SK-N-MC (cell line): ENCODE measurements around the gene MYO7A.

ENCODE experiments used
- DNase-seq: peaks from one replicate; pipeline ENCODE4 v3.0.0-alpha.2; 2011; ENCODE audit warnings: low read depth, low spot score
- H3K27ac ChIP-seq: fragments of 200-600 bp; sonication (generic); 2 replicates; pipeline ENCODE4 v1.5.1; 2016; ENCODE audit warnings: mixed run types
- H3K36me3 ChIP-seq: fragments of 200-600 bp; sonication (generic); 2 replicates; pipeline ENCODE4 v1.6.1; 2017; ENCODE audit warnings: antibody characterized with exemption, low read length, mixed read lengths; ENCODE audit not compliant: insufficient read depth
- H3K4me3 ChIP-seq: fragments of 200-600 bp; sonication (generic); 2 replicates; pipeline ENCODE4 v1.5.1; 2016
- H3K9ac ChIP-seq: fragments of 200-600 bp; sonication (generic); 2 replicates; pipeline ENCODE4 v1.8.0; 2017; ENCODE audit warnings: mixed run types, mixed read lengths; ENCODE audit not compliant: insufficient read length
- H3K9me3 ChIP-seq: fragments of 200-600 bp; sonication (generic); 2 replicates; pipeline ENCODE4 v1.6.1; 2017; ENCODE audit warnings: low read depth, mild to moderate bottlenecking, antibody characterized with exemption, low read length, moderate library complexity, mixed read lengths
- EZH2 ChIP-seq: fragments of 200-600 bp; sonication (generic); IDR thresholded peaks from one replicate; pipeline ENCODE4 v1.6.1; 2017; ENCODE audit warnings: antibody characterized with exemption
- FOXP2 ChIP-seq: optimal IDR thresholded peaks from 2 replicates; pipeline ENCODE3; 2011; ENCODE audit warnings: mild to moderate bottlenecking, moderate library complexity; ENCODE audit not compliant: insufficient read depth; ENCODE audit errors: extremely low read length, control extremely low read depth
- POLR2AphosphoS5 ChIP-seq: IDR thresholded peaks from 2 replicates; pipeline ENCODE4 v1.6.1; 2012; ENCODE audit warnings: mild to moderate bottlenecking, low read depth, low read length, borderline replicate concordance

Gene MYO7A

GRCh38 chr11:77209663-77210062 lies 81.6 kb downstream of the MYO7A start:
- Histone ChIP-seq H3K4me3 (no peak overlapping the region), H3K36me3 (no peaks in the 10 kb centered on the region), H3K27ac (no peak overlapping the region), H3K9ac (no peak overlapping the region), H3K9me3 (no peaks in the 10 kb centered on the region)
- TF ChIP-seq POLR2AphosphoS5 = no peak
- no peak for TF ChIP-seq FOXP2
- no peak for TF ChIP-seq EZH2
- DNase-seq = no peak

GRCh38 chr11:77211040-77211451 lies 83.0 kb downstream of the MYO7A start:
- no peak for DNase-seq
- Histone ChIP-seq H3K9me3 (no peaks in the 10 kb centered on the region), H3K4me3 (no peak overlapping the region), H3K9ac (no peak overlapping the region), H3K36me3 (no peaks in the 10 kb centered on the region), H3K27ac (no peak overlapping the region)
- TF ChIP-seq FOXP2 = no peak
- no peak for TF ChIP-seq EZH2
- no peak for TF ChIP-seq POLR2AphosphoS5

DNA sequence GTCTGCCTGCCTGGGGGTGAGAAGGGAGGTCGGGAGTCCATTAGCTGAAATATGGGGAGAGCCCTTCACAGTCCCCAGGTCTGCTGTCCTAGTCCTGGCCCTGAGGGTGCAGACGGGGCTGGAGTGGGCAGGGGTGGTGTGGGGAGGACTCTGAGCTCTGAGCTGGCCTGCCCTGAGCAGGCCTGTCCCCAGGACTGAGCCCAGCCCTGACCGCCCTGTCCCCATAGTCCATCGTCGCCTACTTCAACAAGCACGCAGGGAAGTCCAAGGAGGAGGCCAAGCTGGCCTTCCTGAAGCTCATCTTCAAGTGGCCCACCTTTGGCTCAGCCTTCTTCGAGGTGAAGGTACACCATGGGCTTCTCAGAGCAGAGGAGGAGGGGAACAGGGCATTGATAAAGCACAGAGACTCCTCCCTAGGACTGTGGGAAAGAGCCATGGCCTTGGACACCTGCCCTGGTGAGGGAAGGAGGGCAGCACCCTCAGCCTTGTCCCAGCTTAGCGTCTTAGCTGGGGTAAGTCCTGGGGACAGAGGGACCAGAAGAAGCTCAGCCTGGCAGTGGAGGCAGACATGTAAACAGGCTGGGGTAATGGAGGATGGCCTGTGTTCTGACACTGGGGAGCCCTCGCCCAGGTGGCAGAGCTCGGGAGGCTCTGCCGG lies 83.7 kb downstream of the MYO7A start:
- Histone ChIP-seq H3K9me3 (no peaks in the 10 kb centered on the region), H3K9ac (no peak overlapping the region), H3K27ac (no peak overlapping the region), H3K4me3 (no peak overlapping the region), H3K36me3 (no peaks in the 10 kb centered on the region)
- no peak for TF ChIP-seq POLR2AphosphoS5
- no peak for TF ChIP-seq EZH2
- no peak for TF ChIP-seq FOXP2
- DNase-seq = no peak

- H3K36me3 ChIP-seq = no peaks in the 10 kb centered on the region
- no peak overlapping the region for H3K27ac ChIP-seq
- no peak overlapping the region for H3K9ac ChIP-seq
- no peaks in the 10 kb centered on the region for H3K9me3 ChIP-seq
- TF ChIP-seq EZH2 (no peak), FOXP2 (no peak), POLR2AphosphoS5 (no peak)
- H3K4me3 ChIP-seq = no peak overlapping the region
- no peak for DNase-seq
Observed at GRCh38 chr11:77212314-77213007, 84.4 kb downstream of the MYO7A start.

DNA sequence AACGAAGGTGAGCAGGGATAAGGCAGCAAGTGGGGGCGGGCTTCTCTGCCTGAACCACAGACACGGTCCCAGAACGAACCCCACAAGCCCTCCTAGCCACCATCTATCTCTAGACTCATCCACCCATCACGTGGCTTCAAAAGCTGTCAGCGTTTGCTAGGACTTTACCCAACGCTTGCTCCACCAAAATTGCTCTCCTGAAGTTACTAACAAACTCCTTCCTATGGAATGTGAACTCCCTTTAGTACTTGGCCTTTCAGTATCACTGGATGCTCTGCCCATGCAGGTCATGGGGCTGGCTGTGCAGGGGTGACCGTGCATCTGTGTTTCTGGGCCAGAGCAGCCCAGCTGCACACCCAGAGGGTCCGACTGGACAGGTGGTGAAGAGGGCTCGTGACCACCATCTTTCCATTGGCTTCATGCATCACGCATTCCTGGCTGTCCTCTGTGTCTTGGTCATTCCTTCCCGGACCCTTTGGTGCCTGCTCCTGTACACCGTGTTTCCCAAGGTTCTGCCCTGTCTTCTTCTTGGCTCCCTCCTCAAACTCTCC lies 85.1 kb downstream of the MYO7A start:
- H3K9me3 ChIP-seq = no peaks in the 10 kb centered on the region
- DNase-seq = no peak
- no peaks in the 10 kb centered on the region for H3K36me3 ChIP-seq
- H3K27ac ChIP-seq = no peak overlapping the region
- TF ChIP-seq FOXP2 (no peak), EZH2 (no peak), POLR2AphosphoS5 (no peak)
- no peak overlapping the region for H3K9ac ChIP-seq
- H3K4me3 ChIP-seq = no peak overlapping the region

- H3K9ac ChIP-seq = no peak overlapping the region
- H3K4me3 ChIP-seq = no peak overlapping the region
- DNase-seq = no peak
- TF ChIP-seq EZH2 = no peak
- no peak for TF ChIP-seq POLR2AphosphoS5
- TF ChIP-seq FOXP2 = no peak
- no peaks in the 10 kb centered on the region for H3K9me3 ChIP-seq
- H3K27ac ChIP-seq = no peak overlapping the region
- no peaks in the 10 kb centered on the region for H3K36me3 ChIP-seq
Observed at GRCh38 chr11:77213589-77214428, 85.8 kb downstream of the MYO7A start.

DNA sequence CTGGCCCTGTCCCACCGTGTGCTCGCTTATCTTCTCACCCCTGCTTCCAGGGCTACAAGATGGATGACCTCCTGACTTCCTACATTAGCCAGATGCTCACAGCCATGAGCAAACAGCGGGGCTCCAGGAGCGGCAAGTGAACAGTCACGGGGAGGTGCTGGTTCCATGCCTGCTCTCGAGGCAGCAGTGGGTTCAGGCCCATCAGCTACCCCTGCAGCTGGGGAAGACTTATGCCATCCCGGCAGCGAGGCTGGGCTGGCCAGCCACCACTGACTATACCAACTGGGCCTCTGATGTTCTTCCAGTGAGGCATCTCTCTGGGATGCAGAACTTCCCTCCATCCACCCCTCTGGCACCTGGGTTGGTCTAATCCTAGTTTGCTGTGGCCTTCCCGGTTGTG lies 86.5 kb downstream of the MYO7A start:
- Histone ChIP-seq H3K4me3 (no peak overlapping the region), H3K36me3 (no peaks in the 10 kb centered on the region), H3K9me3 (no peaks in the 10 kb centered on the region), H3K9ac (no peak overlapping the region), H3K27ac (no peak overlapping the region)
- no peak for TF ChIP-seq POLR2AphosphoS5
- no peak for TF ChIP-seq FOXP2
- TF ChIP-seq EZH2 = no peak
- DNase-seq = no peak

DNA sequence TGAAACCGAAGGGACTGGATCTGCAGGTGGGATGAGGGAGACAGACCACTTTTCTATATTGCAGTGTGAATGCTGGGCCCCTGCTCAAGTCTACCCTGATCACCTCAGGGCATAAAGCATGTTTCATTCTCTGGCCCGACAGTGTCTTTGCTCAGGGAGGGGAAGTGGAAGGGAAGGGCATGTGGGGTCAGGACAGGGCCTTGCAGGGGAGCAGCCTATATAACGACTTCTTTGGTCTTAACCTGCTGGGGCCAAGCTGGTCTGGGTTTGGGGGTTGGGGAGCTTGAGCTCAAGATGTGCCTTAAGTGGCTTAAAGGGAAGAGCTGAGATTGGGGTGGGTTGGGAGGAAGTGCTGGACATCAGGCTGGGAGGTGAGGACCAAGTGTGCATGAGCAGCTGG lies 87.1 kb downstream of the MYO7A start:
- Histone ChIP-seq H3K9me3 (no peaks in the 10 kb centered on the region), H3K4me3 (no peak overlapping the region), H3K36me3 (no peaks in the 10 kb centered on the region), H3K9ac (no peak overlapping the region), H3K27ac (no peak overlapping the region)
- TF ChIP-seq POLR2AphosphoS5 = no peak
- no peak for TF ChIP-seq EZH2
- no peak for TF ChIP-seq FOXP2
- DNase-seq = no peak
